HepG2 (cell line): Measurements from ENCODE around the gene TKTL1.

Experiments used
- IRF1 ChIP-seq: sonication (generic); formaldehyde crosslinking; IDR thresholded peaks from 2 replicates; pipeline ENCODE4 v1.4.0; 2020; ENCODE audit warnings: low read depth, mild to moderate bottlenecking, missing genetic modification reagents
- STAT6 ChIP-seq: sonication (generic); formaldehyde crosslinking; IDR thresholded peaks from 2 replicates; pipeline ENCODE4 v1.4.0; 2020; ENCODE audit warnings: missing genetic modification reagents, mild to moderate bottlenecking, borderline replicate concordance
- TRIM24 ChIP-seq: sonication (generic); formaldehyde crosslinking; IDR thresholded peaks from 2 replicates; pipeline ENCODE4 v1.8.0; 2022; ENCODE audit warnings: mild to moderate bottlenecking, missing genetic modification reagents

GRCh38 chrX:154352466-154352865 lies 56.9 kb downstream of the TKTL1 start:
- TF ChIP-seq TRIM24 (CRISPR knock-in tag) (no peak), STAT6 (CRISPR knock-in tag) (no peak), IRF1 (CRISPR knock-in tag) (no peak)
